Vagina (tissue), 2 donors: ENCODE results near the gene ZBTB7C. TPM values are rescaled to one million over a fixed set of nuclear protein-coding genes. Genes with fewer than 3 reads are reported as not detected.

Experiments used
- DNase-seq, 2 donors: peaks; one replicate each; pipeline ENCODE4 v3.0.0-alpha.2; 2017; ENCODE audit errors: extremely low spot score in 2 of 2
- H3K27ac ChIP-seq: fragments of 200-600 bp; sonication (generic); one replicate; pipeline ENCODE4 v1.5.1; 2019
- H3K27me3 ChIP-seq: fragments of 200-600 bp; sonication (generic); one replicate; pipeline ENCODE4 v1.5.1; 2019
- H3K36me3 ChIP-seq, 2 donors: fragments of 200-600 bp; sonication (generic); one replicate each; pipeline ENCODE4 v1.5.1; 2017 to 2019
- H3K4me1 ChIP-seq: fragments of 200-600 bp; sonication (generic); one replicate; pipeline ENCODE4 v1.5.1; 2019
- H3K4me3 ChIP-seq, 2 donors: fragments of 200-600 bp; sonication (generic); 1 replicate in 1 of 2; 2 replicates in 1 of 2; pipeline ENCODE4 v1.5.1; 2016 to 2019
- H3K9me3 ChIP-seq: fragments of 200-600 bp; sonication (generic); one replicate; pipeline ENCODE4 v1.5.1; 2019
- POLR2A ChIP-seq, 2 donors: fragments of 450-650 bp; IDR thresholded peaks; one replicate each; pipeline ENCODE4 v1.6.1; 2017; ENCODE audit warnings: antibody characterized with exemption in 2 of 2, mild to moderate bottlenecking in 2 of 2, moderate library complexity in 2 of 2
- POLR2AphosphoS5 ChIP-seq, 2 donors: sonication (generic); formaldehyde crosslinking; IDR thresholded peaks; one replicate each; pipeline ENCODE4 v1.9.0; 2017; ENCODE audit warnings: antibody characterized with exemption in 2 of 2, mild to moderate bottlenecking in 2 of 2, low read depth in 1 of 2; ENCODE audit not compliant: insufficient read depth in 1 of 2
- intact Hi-C: fragments of 100-400 bp; cut with DNase I; formaldehyde crosslinking; loops from one replicate; pipeline ENCODE4 v1.15.1; 2023
- total RNA-seq: library from RNA; depleted of rRNA; stranded (reverse); fragments of >200 nt; gene quantifications from one replicate; pipeline ENCODE4 v1.2.3, GENCODE V29; 2016
- TF ChIP-seq, protein P1 (sequence below), 3 experiments: fragments of 450-650 bp in 2 of 3; fragments of 200-600 bp in 1 of 3; sonication (generic) in 1 of 3; IDR thresholded peaks; one replicate each; pipeline ENCODE4 v1.5.1; 2017 to 2019; ENCODE audit warnings: antibody characterized with exemption in 3 of 3, mild to moderate bottlenecking in 2 of 3, moderate library complexity in 2 of 3

The ZBTB7C gene
- total RNA-seq, 1 donor from 2014 or later = 40.5 TPM

DNA sequence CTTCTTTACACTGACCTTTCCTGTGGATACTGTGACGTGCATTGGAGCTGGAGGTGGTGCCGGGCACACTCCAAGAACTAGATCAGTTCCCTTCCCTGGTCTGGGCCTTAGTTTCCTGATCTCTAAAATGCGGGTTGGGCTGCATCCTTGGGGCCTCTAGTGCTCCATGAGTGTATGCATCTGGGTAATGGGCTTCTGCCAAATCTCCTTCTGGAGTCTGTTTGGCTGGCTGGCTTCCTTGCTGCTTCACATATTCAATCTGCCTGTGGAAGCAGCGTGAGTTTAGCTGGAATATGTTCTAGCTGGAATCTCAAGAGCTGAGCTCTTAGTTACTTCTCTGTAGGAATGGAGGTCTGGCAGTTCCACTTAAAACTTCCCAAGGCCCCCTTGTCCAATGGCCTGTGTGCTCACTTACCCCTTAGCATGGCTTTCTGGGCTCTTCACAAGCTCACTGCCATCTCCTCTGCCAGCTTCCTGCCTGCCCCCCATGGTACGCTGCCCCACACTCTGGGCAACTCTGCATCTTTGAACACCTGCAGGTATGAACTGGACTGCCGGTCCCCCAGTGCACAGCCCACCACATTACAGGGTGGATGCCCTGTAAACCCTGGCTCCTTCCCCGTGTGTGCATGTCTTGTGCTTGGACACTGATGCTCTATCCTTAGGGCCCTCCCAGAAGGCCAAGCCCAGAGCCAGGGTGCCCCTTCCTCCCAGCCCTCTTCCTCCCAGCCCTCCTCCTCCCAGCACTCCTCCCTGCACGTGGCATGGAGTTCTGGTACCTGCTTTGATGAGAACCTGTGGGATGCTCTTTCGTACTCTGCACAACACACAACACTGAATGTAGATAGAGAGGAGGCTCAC lies 375.2 kb downstream of the ZBTB7C start:
- Histone ChIP-seq H3K27ac (no peak overlapping the region), H3K27me3 (no peaks in the 10 kb centered on the region), H3K9me3 (no peaks in the 10 kb centered on the region), H3K36me3 (no peaks in the 10 kb centered on the region), H3K4me1 (peaks cover 44% of the 10 kb centered on the region), H3K4me3 (no peak overlapping the region)
- intact Hi-C loops = loop anchor here (5.0 kb wide), 1 partner anchor 413 kb away; no protein-coding TSS in a partner anchor
- TF ChIP-seq, protein P1, sequence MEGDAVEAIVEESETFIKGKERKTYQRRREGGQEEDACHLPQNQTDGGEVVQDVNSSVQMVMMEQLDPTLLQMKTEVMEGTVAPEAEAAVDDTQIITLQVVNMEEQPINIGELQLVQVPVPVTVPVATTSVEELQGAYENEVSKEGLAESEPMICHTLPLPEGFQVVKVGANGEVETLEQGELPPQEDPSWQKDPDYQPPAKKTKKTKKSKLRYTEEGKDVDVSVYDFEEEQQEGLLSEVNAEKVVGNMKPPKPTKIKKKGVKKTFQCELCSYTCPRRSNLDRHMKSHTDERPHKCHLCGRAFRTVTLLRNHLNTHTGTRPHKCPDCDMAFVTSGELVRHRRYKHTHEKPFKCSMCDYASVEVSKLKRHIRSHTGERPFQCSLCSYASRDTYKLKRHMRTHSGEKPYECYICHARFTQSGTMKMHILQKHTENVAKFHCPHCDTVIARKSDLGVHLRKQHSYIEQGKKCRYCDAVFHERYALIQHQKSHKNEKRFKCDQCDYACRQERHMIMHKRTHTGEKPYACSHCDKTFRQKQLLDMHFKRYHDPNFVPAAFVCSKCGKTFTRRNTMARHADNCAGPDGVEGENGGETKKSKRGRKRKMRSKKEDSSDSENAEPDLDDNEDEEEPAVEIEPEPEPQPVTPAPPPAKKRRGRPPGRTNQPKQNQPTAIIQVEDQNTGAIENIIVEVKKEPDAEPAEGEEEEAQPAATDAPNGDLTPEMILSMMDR (IDR thresholded peaks at IDR 0.05) = no peak
- TF ChIP-seq POLR2A (IDR thresholded peaks at IDR 0.05) (no peak), POLR2AphosphoS5 (IDR thresholded peaks at IDR 0.05; ENCODE audit: insufficient read depth in 1 of 2, low read depth in 1 of 2) (no peak)
- no peak for DNase-seq

DNA sequence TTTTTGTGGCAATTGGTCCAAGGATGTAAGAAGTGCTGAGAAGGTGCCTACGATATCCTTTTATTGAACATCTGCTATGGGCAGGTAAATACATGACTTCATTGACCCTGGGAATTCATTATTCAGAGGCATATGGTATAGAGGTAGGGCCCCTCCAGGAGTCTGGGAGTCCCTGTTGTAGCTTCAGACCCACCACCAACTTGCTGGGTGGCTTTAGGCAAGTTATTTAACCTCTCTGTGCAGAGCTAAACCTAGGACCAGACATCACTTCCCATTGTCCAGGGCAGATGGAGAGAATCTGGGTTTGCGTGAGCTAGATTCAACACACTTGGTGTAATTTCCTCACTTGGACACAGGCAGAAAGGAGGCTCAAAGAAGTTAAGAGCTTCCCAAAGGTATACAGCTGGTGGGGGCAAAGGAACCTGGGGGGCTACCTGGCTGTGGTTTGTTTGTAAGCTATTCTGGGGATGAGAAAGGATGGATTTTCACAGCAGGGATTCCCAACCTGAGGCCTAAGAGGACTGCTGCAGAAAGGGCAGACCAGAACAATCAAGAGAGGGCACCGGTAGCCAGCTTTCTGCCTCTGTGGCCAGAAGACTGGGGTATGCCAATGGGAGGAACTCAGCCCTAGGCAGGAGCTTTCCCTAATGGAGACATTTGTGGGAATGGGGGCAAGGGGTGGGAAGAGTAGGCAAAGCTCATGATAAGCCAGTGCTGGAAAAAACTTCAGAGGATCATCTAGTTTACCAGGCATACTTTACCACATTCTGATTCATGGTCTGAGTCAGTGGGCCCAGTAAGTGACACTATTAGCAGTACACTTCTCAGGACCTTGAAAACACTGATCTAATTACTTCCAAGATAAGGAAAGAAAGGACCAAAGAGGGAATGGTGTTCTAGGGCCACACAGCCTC lies 376.1 kb downstream of the ZBTB7C start:
- no peaks in the 10 kb centered on the region for H3K9me3 ChIP-seq
- H3K4me1 ChIP-seq = peaks cover 46% of the 10 kb centered on the region
- H3K27ac ChIP-seq = no peak overlapping the region
- intact Hi-C loops = loop anchor here (5.0 kb wide), 1 partner anchor 414 kb away; no protein-coding TSS in a partner anchor
- DNase-seq = no peak
- TF ChIP-seq, protein P1 (IDR thresholded peaks at IDR 0.05) = no peak
- TF ChIP-seq POLR2AphosphoS5 (IDR thresholded peaks at IDR 0.05; ENCODE audit: insufficient read depth in 1 of 2, low read depth in 1 of 2) = no peak
- no peak for TF ChIP-seq POLR2A (IDR thresholded peaks at IDR 0.05)
- no peak overlapping the region for H3K4me3 ChIP-seq
- H3K36me3 ChIP-seq = no peaks in the 10 kb centered on the region
- H3K27me3 ChIP-seq = no peaks in the 10 kb centered on the region

DNA sequence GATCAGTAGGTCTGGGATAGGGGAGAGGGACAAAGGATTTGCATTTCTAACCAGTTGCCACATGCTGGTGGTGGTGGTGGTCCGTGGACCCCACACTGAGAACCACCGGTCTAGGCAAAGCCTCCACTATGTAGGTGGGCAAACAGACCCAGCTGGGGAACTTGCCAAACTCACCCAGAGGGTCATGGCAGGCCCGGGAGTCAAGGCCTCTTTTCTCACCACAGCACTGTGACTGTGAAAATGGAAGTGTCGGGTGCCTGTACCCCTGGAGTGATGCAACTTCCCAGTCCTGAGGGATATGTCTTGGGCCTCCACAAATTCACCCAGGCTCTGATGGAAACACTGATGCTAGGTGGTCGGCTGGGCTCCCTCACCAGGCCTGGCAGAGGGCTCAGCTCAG lies 377.5 kb downstream of the ZBTB7C start:
- intact Hi-C loops = loop anchor here (5.0 kb wide), 1 partner anchor 416 kb away; no protein-coding TSS in a partner anchor
- no peak for TF ChIP-seq POLR2AphosphoS5 (IDR thresholded peaks at IDR 0.05; ENCODE audit: insufficient read depth in 1 of 2, low read depth in 1 of 2)
- no peak for TF ChIP-seq POLR2A (IDR thresholded peaks at IDR 0.05)
- TF ChIP-seq, protein P1 (IDR thresholded peaks at IDR 0.05) = no peak
- no peaks in the 10 kb centered on the region for H3K36me3 ChIP-seq
- no peak overlapping the region for H3K27ac ChIP-seq
- peaks cover 44% of the 10 kb centered on the region for H3K4me1 ChIP-seq
- no peaks in the 10 kb centered on the region for H3K27me3 ChIP-seq
- no peak for DNase-seq
- H3K9me3 ChIP-seq = no peaks in the 10 kb centered on the region
- H3K4me3 ChIP-seq = no peak overlapping the region

DNA sequence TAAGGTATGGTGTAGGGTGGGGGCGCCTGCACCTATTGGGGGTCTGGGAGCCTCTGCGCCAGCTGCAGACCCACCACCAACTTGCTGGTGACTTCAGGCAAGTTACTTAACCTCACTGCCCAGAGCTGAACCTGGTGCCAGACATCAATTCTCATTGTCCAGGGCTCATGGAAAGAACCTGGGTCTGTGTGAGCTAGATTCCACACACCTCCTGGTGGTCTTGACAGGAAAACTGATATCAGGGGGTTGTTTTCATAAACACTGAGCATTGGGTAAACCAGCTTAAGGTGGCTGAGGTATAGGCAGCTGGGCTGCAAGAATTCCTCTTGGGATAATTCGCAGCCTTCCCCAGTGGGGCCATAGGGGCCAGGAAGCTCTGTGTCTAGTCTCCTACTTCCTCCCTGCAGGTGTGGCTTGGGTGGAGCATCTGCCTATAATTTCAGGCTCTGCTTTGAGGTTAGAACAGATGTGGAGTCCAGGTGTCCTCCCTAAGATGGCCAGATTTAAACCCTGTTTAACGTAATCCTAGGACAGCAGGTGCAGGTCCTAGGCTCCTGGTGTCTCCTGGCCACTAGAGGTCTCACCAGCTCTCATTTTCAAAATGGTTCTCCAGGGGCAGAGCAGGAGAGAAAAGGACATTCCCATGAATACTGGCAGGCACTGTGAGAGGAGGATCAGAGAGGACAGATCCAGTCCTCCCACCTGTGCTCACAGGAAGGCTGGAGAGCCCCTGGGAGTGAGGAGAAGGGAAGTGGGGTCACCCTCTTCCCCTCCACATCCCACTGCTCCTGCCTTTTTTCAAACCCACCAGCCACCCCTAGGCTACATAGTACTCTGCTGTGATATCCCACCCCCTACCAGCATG lies 378.3 kb downstream of the ZBTB7C start:
- Histone ChIP-seq H3K9me3 (no peaks in the 10 kb centered on the region), H3K27me3 (no peaks in the 10 kb centered on the region), H3K27ac (no peak overlapping the region), H3K36me3 (no peaks in the 10 kb centered on the region), H3K4me1 (peaks cover 40% of the 10 kb centered on the region), H3K4me3 (no peak overlapping the region)
- DNase-seq = no peak
- intact Hi-C loops = loop anchor here (5.0 kb wide), 1 partner anchor 416 kb away; no protein-coding TSS in a partner anchor
- TF ChIP-seq, protein P1 (IDR thresholded peaks at IDR 0.05) = peak; percentile 22 to 74 (median 66)
- TF ChIP-seq POLR2AphosphoS5 (IDR thresholded peaks at IDR 0.05; ENCODE audit: insufficient read depth in 1 of 2, low read depth in 1 of 2) = no peak
